B cell (primary cell): ENCODE data around the gene PYGO1. TPM values are rescaled to one million over a fixed set of nuclear protein-coding genes. Genes with fewer than 3 reads are reported as not detected.

Experiments used
- ATAC-seq: fragments of 200-7000 bp; cut with Tn5 transposase; one replicate; pipeline ENCODE4 v1.10.0; 2021; ENCODE audit warnings: low read depth, mild to moderate bottlenecking, moderate number of reproducible peaks, moderate library complexity
- CTCF ChIA-PET: fragments of 350-600 bp; sonication (Branson Sonifier 250); formaldehyde crosslinking; loops from one replicate; lab custom pipeline; 2021; ENCODE audit warnings: antibody characterized with exemption, inconsistent platforms; lab: Charles Lee
- POLR2A ChIA-PET: fragments of 350-600 bp; sonication (Branson Sonifier 250); formaldehyde crosslinking; loops from one replicate; lab custom pipeline; 2021; ENCODE audit warnings: antibody characterized with exemption; lab: Charles Lee
- DNase-seq: peaks from one replicate; pipeline ENCODE4 v3.0.0; 2013
- H2AFZ ChIP-seq: 2 replicates; pipeline ENCODE4 v1.6.1; 2012; ENCODE audit warnings: mild to moderate bottlenecking, low read depth, low read length; ENCODE audit not compliant: insufficient read depth, poor library complexity, severe bottlenecking
- H3K27ac ChIP-seq, 2 donors: 1 replicate in 1 of 2; 2 replicates in 1 of 2; pipeline ENCODE4 v1.5.1; 2012 to 2013; ENCODE audit warnings: low read length in 2 of 2, mild to moderate bottlenecking in 2 of 2, moderate library complexity in 1 of 2
- H3K27me3 ChIP-seq, 4 experiments: fragments of 200-600 bp in 1 of 4; sonication (generic) in 1 of 4; replicated peaks in 1 of 4; 1 replicate in 2 of 4; 2 replicates in 2 of 4; pipeline versions ENCODE4 v1.6.1 to v1.7.0; 2013 to 2016; ENCODE audit warnings: low read length in 3 of 4, mild to moderate bottlenecking in 2 of 4, mixed read lengths in 1 of 4, moderate library complexity in 1 of 4; ENCODE audit not compliant: insufficient read depth in 4 of 4, control insufficient read depth in 3 of 4; ENCODE audit errors: control extremely low read depth in 1 of 4
- H3K36me3 ChIP-seq, 2 experiments: replicated peaks in 1 of 2; 1 replicate in 1 of 2; 2 replicates in 1 of 2; pipeline versions ENCODE4 v1.6.1 to v1.7.1; 2013; ENCODE audit warnings: low read length in 1 of 2; ENCODE audit not compliant: insufficient read depth in 2 of 2, control insufficient read depth in 1 of 2; ENCODE audit errors: control extremely low read depth in 1 of 2, extremely low read depth in 1 of 2
- H3K4me1 ChIP-seq, 2 donors: fragments of 200-600 bp in 1 of 2; sonication (generic) in 1 of 2; 1 replicate in 1 of 2; 2 replicates in 1 of 2; pipeline versions ENCODE4 v1.5.1 to v1.6.1; 2013 to 2017; ENCODE audit warnings: low read length in 2 of 2; ENCODE audit not compliant: control insufficient read depth in 2 of 2, insufficient read depth in 2 of 2
- H3K4me2 ChIP-seq: replicated peaks from 2 replicates; pipeline ENCODE3; 2012; ENCODE audit warnings: mild to moderate bottlenecking, low read depth, low read length; ENCODE audit not compliant: poor library complexity, severe bottlenecking
- H3K4me3 ChIP-seq, 5 experiments: fragments of 200-600 bp in 1 of 5; sonication (generic) in 1 of 5; 1 replicate in 3 of 5; 2 replicates in 2 of 5; pipeline versions ENCODE4 v1.5.1 to v1.7.0; 2011 to 2016; ENCODE audit warnings: low read length in 4 of 5, mild to moderate bottlenecking in 4 of 5, low read depth in 2 of 5, control low read depth in 1 of 5, moderate library complexity in 1 of 5; ENCODE audit not compliant: insufficient read depth in 1 of 5; ENCODE audit errors: control extremely low read depth in 1 of 5, extremely low read depth in 1 of 5
- H3K79me2 ChIP-seq: fragments of 200-600 bp; sonication (generic); one replicate; pipeline ENCODE4 v1.6.0; 2016; ENCODE audit warnings: low read length; ENCODE audit not compliant: control insufficient read depth, insufficient read depth
- H3K9ac ChIP-seq: fragments of 200-600 bp; sonication (generic); 2 replicates; pipeline ENCODE4 v1.6.1; 2017; ENCODE audit warnings: mild to moderate bottlenecking, low read length, moderate library complexity
- H3K9me3 ChIP-seq, 3 donors: one replicate each; pipeline versions ENCODE4 v1.6.1 to v1.7.1; 2013; ENCODE audit warnings: low read length in 2 of 3; ENCODE audit not compliant: control insufficient read depth in 2 of 3, insufficient read depth in 1 of 3; ENCODE audit errors: control extremely low read depth in 1 of 3
- H4K20me1 ChIP-seq: 2 replicates; pipeline ENCODE4 v1.6.0; 2012; ENCODE audit warnings: mild to moderate bottlenecking, low read length; ENCODE audit not compliant: insufficient read depth, control insufficient read depth, poor library complexity, severe bottlenecking
- H3K27ac Mint-ChIP-seq: one replicate; pipeline ENCODE4 v1.8.0; 2021; ENCODE audit warnings: mixed read lengths
- H3K27me3 Mint-ChIP-seq: one replicate; pipeline ENCODE4 v1.8.0; 2021; ENCODE audit warnings: mixed read lengths
- H3K4me1 Mint-ChIP-seq: one replicate; pipeline ENCODE4 v1.8.0; 2021; ENCODE audit warnings: mixed read lengths
- H3K4me3 Mint-ChIP-seq: one replicate; pipeline ENCODE4 v1.8.0; 2021; ENCODE audit warnings: mixed read lengths
- H3K9me3 Mint-ChIP-seq: one replicate; pipeline ENCODE4 v1.8.0; 2022; ENCODE audit warnings: mixed read lengths; ENCODE audit not compliant: insufficient read depth
- EZH2 ChIP-seq: IDR thresholded peaks from 2 replicates; pipeline ENCODE4 v1.6.1; 2012; ENCODE audit warnings: borderline replicate concordance, low read depth, mild to moderate bottlenecking, moderate library complexity, low read length; ENCODE audit not compliant: insufficient read depth, poor library complexity, severe bottlenecking
- WGBS: methylation state at CpG from one replicate; pipeline ENCODE4 v1.1.5; 2013; ENCODE audit warnings: missing lambda C conversion rate; ENCODE audit not compliant: insufficient coverage; 5-methylcytosine and 5-hydroxymethylcytosine counted together
- intact Hi-C: fragments of 100-400 bp; cut with micrococcal nuclease; formaldehyde crosslinking; loops from one replicate; pipeline ENCODE4 v1.10.0; 2022
- polyA plus RNA-seq: library from polyadenylated mRNA; depleted of rRNA; stranded (reverse); fragments of >200 nt; gene quantifications from 2 replicates; pipeline ENCODE4 v1.2.3, GENCODE V29; 2012
- total RNA-seq, 2 donors: library from RNA; stranded (reverse); fragments of 120-200 nt in 1 of 2; gene quantifications; 1 replicate in 1 of 2; 2 replicates in 1 of 2; pipeline versions ENCODE4 v1.2.3 to v1.2.4, GENCODE V29; 2013 to 2022
- TF ChIP-seq, protein P1 (sequence below): fragments of 200-600 bp; IDR thresholded peaks from one replicate; pipeline ENCODE4 v1.8.0; 2022; ENCODE audit warnings: antibody characterized with exemption, mild to moderate bottlenecking

Gene PYGO1
- total and polyA plus RNA-seq, 2 donors (not counting 1 experiment from before 2014, with no cell fraction given) = 0.02 TPM; not detected in 1

DNA sequence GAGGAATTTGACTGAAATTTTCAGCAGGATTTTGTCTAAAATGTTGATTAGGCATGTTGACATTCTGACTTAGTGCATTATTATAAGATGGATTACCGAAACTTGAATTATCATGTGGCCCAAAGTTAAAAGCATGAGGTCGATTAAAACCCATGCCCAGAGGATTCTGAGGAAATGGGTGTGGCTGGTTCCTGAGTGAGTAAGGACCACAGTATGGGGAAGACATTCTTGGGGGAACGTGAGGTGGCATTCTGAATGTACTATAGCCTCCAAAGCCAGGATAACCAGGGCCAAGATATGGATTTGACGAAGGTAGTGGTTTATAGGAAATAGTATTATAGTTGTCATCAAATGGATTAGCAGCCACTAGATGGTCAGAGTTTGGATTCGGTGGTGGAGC, 41.4 kb downstream of the PYGO1 start:
- H4K20me1 ChIP-seq = no peaks in the 10 kb centered on the region
- ATAC-seq (no peak), DNase-seq (no peak)
- no peaks in the 10 kb centered on the region for H3K36me3 ChIP-seq
- intact Hi-C loops = no loop called here
- WGBS = 88% methylated on average over 4 of the region's 5 CpGs
- no peak overlapping the region for H3K4me2 ChIP-seq
- no peak overlapping the region for H3K27ac ChIP-seq
- POLR2A ChIA-PET = no interaction called here
- H3K79me2 ChIP-seq = no peaks in the 10 kb centered on the region
- no peaks in the 10 kb centered on the region for H3K9me3 ChIP-seq
- Mint-ChIP-seq H3K4me1 (no peaks in the 10 kb centered on the region), H3K27ac (no peak overlapping the region), H3K4me3 (no peak overlapping the region), H3K9me3 (no peaks in the 10 kb centered on the region), H3K27me3 (peaks cover 18% of the 10 kb centered on the region)
- no peak overlapping the region for H3K4me3 ChIP-seq
- CTCF ChIA-PET = no interaction called here
- no peak overlapping the region for H2AFZ ChIP-seq
- TF ChIP-seq, protein P1, sequence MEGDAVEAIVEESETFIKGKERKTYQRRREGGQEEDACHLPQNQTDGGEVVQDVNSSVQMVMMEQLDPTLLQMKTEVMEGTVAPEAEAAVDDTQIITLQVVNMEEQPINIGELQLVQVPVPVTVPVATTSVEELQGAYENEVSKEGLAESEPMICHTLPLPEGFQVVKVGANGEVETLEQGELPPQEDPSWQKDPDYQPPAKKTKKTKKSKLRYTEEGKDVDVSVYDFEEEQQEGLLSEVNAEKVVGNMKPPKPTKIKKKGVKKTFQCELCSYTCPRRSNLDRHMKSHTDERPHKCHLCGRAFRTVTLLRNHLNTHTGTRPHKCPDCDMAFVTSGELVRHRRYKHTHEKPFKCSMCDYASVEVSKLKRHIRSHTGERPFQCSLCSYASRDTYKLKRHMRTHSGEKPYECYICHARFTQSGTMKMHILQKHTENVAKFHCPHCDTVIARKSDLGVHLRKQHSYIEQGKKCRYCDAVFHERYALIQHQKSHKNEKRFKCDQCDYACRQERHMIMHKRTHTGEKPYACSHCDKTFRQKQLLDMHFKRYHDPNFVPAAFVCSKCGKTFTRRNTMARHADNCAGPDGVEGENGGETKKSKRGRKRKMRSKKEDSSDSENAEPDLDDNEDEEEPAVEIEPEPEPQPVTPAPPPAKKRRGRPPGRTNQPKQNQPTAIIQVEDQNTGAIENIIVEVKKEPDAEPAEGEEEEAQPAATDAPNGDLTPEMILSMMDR = no peak
- no peak for TF ChIP-seq EZH2
- no peak overlapping the region for H3K9ac ChIP-seq
- no peaks in the 10 kb centered on the region for H3K27me3 ChIP-seq
- no peaks in the 10 kb centered on the region for H3K4me1 ChIP-seq

DNA sequence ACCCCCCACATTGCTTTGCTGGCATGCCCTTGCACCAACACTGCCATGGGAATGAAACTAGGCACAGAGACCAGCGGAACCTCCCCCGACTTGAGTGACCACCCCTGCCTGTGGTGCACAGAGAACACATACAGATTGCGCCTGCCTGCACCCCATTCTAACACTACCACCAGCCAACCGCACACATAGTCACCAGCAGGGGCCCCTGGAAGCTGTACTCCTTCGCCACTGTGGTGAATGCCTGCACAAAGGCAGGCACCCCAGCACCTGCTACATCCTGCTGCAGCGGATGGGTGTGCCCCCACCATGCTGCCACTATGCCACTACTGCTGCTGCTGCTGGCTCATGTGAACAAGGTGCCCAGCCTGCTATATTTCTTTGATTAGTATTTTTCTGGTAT, 52.7 kb downstream of the PYGO1 start:
- no peaks in the 10 kb centered on the region for H3K36me3 ChIP-seq
- no peak overlapping the region for H3K4me3 Mint-ChIP-seq
- H3K9me3 Mint-ChIP-seq = no peaks in the 10 kb centered on the region

More for the DNA sequence above, 52.7 kb downstream of the PYGO1 start:
- WGBS = 80% methylated on average over 6 of the region's 6 CpGs
- Histone ChIP-seq H3K27ac (no peak overlapping the region), H3K79me2 (no peaks in the 10 kb centered on the region), H3K4me2 (no peak overlapping the region), H3K4me1 (no peaks in the 10 kb centered on the region), H4K20me1 (no peaks in the 10 kb centered on the region), H3K4me3 (no peak overlapping the region), H3K9me3 (no peaks in the 10 kb centered on the region), H2AFZ (no peak overlapping the region), H3K9ac (no peak overlapping the region), H3K27me3 (no peaks in the 10 kb centered on the region)
- Mint-ChIP-seq H3K27ac (no peak overlapping the region), H3K27me3 (no peaks in the 10 kb centered on the region), H3K4me1 (peaks cover 6% of the 10 kb centered on the region)
- intact Hi-C loops = no loop called here
- no peak for ATAC-seq
- no peak for DNase-seq
- ChIA-PET POLR2A (no interaction called here), CTCF (no interaction called here)
- TF ChIP-seq EZH2 = no peak
- TF ChIP-seq, protein P1 = no peak
